Gastroesophageal sphincter (tissue), 4 donors: ENCODE data around the gene ACAD10. TPM values are rescaled to one million over a fixed set of nuclear protein-coding genes. Genes with fewer than 3 reads are reported as not detected.

Experiments used
- ATAC-seq: fragments of 150-250 bp; one replicate; pipeline ENCODE4 v1.9.1; 2016; ENCODE audit warnings: mild to moderate bottlenecking, moderate library complexity
- H3K27ac ChIP-seq, 4 donors: fragments of 200-600 bp; sonication (generic) in 3 of 4; 1 replicate in 3 of 4; 2 replicates in 1 of 4; pipeline ENCODE4 v1.5.1; 2016 to 2019
- H3K27me3 ChIP-seq: fragments of 200-600 bp; sonication (generic); one replicate; pipeline ENCODE4 v1.5.1; 2019
- H3K36me3 ChIP-seq, 2 donors: fragments of 200-600 bp; sonication (generic); one replicate each; pipeline ENCODE4 v1.5.1; 2019; ENCODE audit warnings: control low read depth in 1 of 2
- H3K4me1 ChIP-seq, 3 donors: fragments of 200-600 bp; sonication (generic); 1 replicate in 2 of 3; 2 replicates in 1 of 3; pipeline ENCODE4 v1.5.1; 2016 to 2019; ENCODE audit warnings: control low read depth in 2 of 3
- H3K4me3 ChIP-seq, 2 donors: fragments of 200-600 bp; sonication (generic); one replicate each; pipeline ENCODE4 v1.5.1; 2019; ENCODE audit warnings: mild to moderate bottlenecking in 1 of 2, moderate library complexity in 1 of 2
- H3K9me3 ChIP-seq, 3 donors: fragments of 200-600 bp; sonication (generic); one replicate each; pipeline ENCODE4 v1.5.1; 2017 to 2019; ENCODE audit warnings: control low read depth in 2 of 3
- EP300 ChIP-seq: sonication (generic); formaldehyde crosslinking; IDR thresholded peaks from one replicate; pipeline ENCODE4 v1.6.1; 2017; ENCODE audit warnings: antibody characterized with exemption, mild to moderate bottlenecking
- POLR2A ChIP-seq, 2 donors: fragments of 450-650 bp; IDR thresholded peaks; one replicate each; pipeline ENCODE4 v1.6.1; 2017; ENCODE audit warnings: antibody characterized with exemption in 2 of 2, mild to moderate bottlenecking in 2 of 2, moderate library complexity in 1 of 2
- POLR2AphosphoS5 ChIP-seq: sonication (generic); formaldehyde crosslinking; IDR thresholded peaks from one replicate; pipeline ENCODE4 v1.6.1; 2017; ENCODE audit warnings: antibody characterized with exemption
- WGBS, 2 donors: methylation state at CpG; one replicate each; pipeline ENCODE4 v1.1.5; 2018; ENCODE audit warnings: low coverage in 1 of 2; 5-methylcytosine and 5-hydroxymethylcytosine counted together
- total RNA-seq, 4 donors: library from RNA; depleted of rRNA; stranded (reverse); fragments of >200 nt; gene quantifications; one replicate each; pipeline ENCODE4 v1.1.0, GENCODE V29; 2016
- TF ChIP-seq, protein P1 (sequence below), 4 experiments: fragments of 200-600 bp in 2 of 4; fragments of 450-650 bp in 2 of 4; sonication (generic) in 1 of 4; IDR thresholded peaks; one replicate each; pipeline ENCODE4 v1.5.1; 2017 to 2019; ENCODE audit warnings: antibody characterized with exemption in 4 of 4, mild to moderate bottlenecking in 2 of 4, moderate library complexity in 2 of 4

The ACAD10 gene
- total RNA-seq, 4 donors from 2014 or later, result 7.5 to 26.5 (median 19.0) TPM

DNA sequence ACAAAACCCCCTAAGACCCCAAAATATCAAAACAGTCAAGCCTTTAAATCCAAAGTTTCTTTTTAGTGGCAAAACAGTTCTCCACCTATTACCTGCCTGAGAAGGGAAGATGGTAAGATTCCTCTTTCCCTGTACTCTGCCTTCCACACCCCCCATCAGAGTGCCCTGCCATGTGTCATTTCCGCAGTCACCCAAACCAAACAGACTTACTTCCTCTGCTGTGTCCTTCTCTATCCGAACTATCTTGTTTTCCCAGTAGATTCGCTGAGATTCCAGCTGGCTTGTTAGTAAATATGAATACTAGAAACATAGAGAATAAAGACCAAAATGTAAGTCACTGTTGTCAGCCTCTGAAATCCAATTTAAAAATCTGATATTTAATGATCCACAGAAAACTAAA is 30.5 kb upstream of the ACAD10 start:
- WGBS, 2 donors, result 85 to 87% methylated on average over 3 of the region's 3 CpGs
- peaks cover 0 to 100% of the 10 kb centered on the region in 2 donors for H3K36me3 ChIP-seq
- H3K9me3 ChIP-seq, result no peaks in the 10 kb centered on the region
- H3K27me3 ChIP-seq, result no peaks in the 10 kb centered on the region
- ATAC-seq, result no peak
- no peak overlapping the region for H3K27ac ChIP-seq
- no peaks in the 10 kb centered on the region for H3K4me1 ChIP-seq
- no peak overlapping the region for H3K4me3 ChIP-seq
- TF ChIP-seq POLR2A (IDR thresholded peaks at IDR 0.05), result no peak
- TF ChIP-seq POLR2AphosphoS5, result no peak
- TF ChIP-seq, protein P1, sequence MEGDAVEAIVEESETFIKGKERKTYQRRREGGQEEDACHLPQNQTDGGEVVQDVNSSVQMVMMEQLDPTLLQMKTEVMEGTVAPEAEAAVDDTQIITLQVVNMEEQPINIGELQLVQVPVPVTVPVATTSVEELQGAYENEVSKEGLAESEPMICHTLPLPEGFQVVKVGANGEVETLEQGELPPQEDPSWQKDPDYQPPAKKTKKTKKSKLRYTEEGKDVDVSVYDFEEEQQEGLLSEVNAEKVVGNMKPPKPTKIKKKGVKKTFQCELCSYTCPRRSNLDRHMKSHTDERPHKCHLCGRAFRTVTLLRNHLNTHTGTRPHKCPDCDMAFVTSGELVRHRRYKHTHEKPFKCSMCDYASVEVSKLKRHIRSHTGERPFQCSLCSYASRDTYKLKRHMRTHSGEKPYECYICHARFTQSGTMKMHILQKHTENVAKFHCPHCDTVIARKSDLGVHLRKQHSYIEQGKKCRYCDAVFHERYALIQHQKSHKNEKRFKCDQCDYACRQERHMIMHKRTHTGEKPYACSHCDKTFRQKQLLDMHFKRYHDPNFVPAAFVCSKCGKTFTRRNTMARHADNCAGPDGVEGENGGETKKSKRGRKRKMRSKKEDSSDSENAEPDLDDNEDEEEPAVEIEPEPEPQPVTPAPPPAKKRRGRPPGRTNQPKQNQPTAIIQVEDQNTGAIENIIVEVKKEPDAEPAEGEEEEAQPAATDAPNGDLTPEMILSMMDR (IDR thresholded peaks at IDR 0.05), result no peak
- TF ChIP-seq EP300, result no peak

DNA sequence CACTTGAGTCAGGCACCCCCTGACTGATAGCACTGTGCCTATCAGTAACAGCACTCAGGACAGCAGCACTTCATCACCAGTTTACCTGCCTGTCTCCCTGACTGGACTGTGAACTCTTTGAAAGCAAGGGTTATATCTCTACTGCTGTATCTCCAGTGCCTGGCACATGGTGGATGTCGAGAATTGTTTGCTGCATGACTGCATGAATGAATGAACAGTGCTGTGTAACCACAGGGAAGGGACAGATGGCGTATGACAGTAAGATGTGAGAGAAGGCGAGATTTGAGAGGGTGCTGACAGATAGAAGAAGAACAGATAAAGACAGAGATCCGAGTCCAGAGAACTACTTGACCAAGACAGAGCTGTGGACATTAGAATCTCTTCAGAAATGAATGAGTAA is 29.8 kb upstream of the ACAD10 start:
- no peaks in the 10 kb centered on the region for H3K4me1 ChIP-seq
- TF ChIP-seq POLR2AphosphoS5 (no peak), POLR2A (IDR thresholded peaks at IDR 0.05) (no peak), EP300 (no peak)
- TF ChIP-seq, protein P1 (IDR thresholded peaks at IDR 0.05), result no peak
- WGBS, 2 donors, result 75 to 93% methylated on average over 3 to 4 of the region's 4 CpGs
- no peak for ATAC-seq
- H3K9me3 ChIP-seq, result no peaks in the 10 kb centered on the region
- peaks cover 0 to 100% of the 10 kb centered on the region in 2 donors for H3K36me3 ChIP-seq
- H3K4me3 ChIP-seq, result no peak overlapping the region
- H3K27ac ChIP-seq, result no peak overlapping the region
- H3K27me3 ChIP-seq, result no peaks in the 10 kb centered on the region

GRCh38 chr12:111664499-111664898 is 21.4 kb upstream of the ACAD10 start:
- Histone ChIP-seq H3K9me3 (no peaks in the 10 kb centered on the region), H3K4me1 (no peaks in the 10 kb centered on the region), H3K36me3 (peaks cover 3 to 99% of the 10 kb centered on the region in 2 donors), H3K27ac (no peak overlapping the region), H3K4me3 (no peak overlapping the region), H3K27me3 (no peaks in the 10 kb centered on the region)
- TF ChIP-seq POLR2A (IDR thresholded peaks at IDR 0.05), result no peak
- TF ChIP-seq, protein P1 (IDR thresholded peaks at IDR 0.05), result no peak
- TF ChIP-seq POLR2AphosphoS5, result no peak
- TF ChIP-seq EP300, result no peak
- 63 to 77% methylated on average over 3 to 4 of the region's 5 CpGs for WGBS, 2 donors
- ATAC-seq, result no peak

DNA sequence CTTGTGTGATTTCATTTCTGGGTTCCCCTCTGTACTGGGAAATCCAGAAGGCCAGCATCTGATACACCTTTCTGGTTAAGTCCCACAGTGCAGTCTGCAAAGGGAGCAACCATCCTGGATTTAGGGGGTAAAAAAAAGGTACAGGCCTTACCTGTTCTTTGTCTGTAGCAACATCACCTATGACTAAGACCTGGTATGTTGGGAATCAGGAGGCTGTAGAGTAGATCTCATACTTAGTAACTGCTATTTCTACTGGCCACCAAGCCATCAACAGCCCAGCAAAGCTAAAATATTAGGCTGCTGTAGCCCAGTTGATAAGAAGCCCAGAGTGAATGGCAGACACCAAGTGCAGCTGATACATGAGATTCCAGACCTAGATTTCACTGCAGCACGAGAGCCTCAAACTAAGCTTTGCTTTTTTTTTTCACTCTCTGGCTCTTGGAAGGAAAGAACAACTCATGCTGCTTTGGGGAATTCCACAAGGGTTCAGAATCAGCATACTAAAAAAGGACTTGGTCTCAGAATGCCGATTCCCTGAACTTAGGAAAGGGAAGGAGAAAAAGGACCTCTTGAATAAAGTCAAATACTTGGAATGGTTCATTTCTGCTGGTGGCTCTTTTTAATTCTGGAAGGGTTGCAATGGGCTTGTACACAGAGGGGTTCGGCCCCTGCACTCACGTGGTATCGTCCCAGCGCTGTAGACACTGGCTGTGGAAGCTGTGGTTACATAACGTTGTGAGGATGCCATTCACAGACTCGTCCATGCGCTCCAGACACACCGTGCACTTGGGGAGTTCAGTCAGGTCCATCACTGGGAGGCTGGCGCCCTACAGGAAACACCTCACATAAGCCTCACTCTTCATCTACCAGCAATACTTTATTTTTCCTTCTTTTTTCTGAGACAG is 20.6 kb upstream of the ACAD10 start:
- Histone ChIP-seq H3K4me1 (no peaks in the 10 kb centered on the region), H3K27ac (no peak overlapping the region), H3K4me3 (no peak overlapping the region), H3K9me3 (no peaks in the 10 kb centered on the region), H3K36me3 (peaks cover 3 to 99% of the 10 kb centered on the region in 2 donors), H3K27me3 (no peaks in the 10 kb centered on the region)
- no peak for TF ChIP-seq POLR2A (IDR thresholded peaks at IDR 0.05)
- TF ChIP-seq, protein P1 (IDR thresholded peaks at IDR 0.05), result no peak
- TF ChIP-seq EP300, result no peak
- TF ChIP-seq POLR2AphosphoS5, result no peak
- ATAC-seq, result no peak
- WGBS, 2 donors, result 63 to 74% methylated on average over 10 to 11 of the region's 11 CpGs
